GM13977 (cell line): ENCODE measurements around the gene CIDEB.

Experiments
- DNase-seq: peaks from one replicate; pipeline ENCODE4 v3.0.0; 2012; ENCODE audit warnings: low spot score
- CTCF ChIP-seq: IDR thresholded peaks from 2 replicates; pipeline ENCODE4 v1.5.1; 2012; ENCODE audit warnings: mild to moderate bottlenecking, control low read depth; ENCODE audit not compliant: insufficient read depth; ENCODE audit errors: extremely low read depth, missing control alignments
- in situ Hi-C: fragments of 300-500 bp; cut with MboI; formaldehyde crosslinking; loops from one replicate; pipeline ENCODE4 v1.12.0; 2022; ENCODE audit warnings: low sequenced_read_pairs, low pct_unique_long_range_greater_than_20kb, mixed read lengths, inconsistent platforms; ENCODE audit not compliant: unreplicated experiment

Gene CIDEB

DNA sequence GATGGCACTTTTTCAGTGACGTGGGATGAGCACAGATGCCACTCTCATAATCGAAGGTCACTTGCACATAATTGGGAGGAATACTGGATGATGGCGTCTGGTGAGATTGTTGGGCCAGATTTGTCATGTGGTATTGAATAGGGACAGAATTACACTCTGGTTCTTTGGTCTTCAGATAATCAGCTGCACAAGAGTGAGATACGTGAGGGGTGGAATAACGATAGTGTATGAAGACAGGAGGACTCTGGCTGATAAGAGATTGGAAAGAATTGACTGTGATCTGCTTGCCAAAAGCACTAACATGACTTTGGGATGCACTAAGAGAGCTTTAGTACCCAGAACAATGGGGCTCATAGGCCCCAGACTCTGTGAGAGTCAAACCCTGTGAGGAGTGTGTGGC, 29.4 kb downstream of the CIDEB start:
- in situ Hi-C loops = no loop called here
- no peak for DNase-seq
- TF ChIP-seq CTCF = no peak

GRCh38 chr14:24277606-24278321, 30.0 kb downstream of the CIDEB start:
- DNase-seq = no peak
- in situ Hi-C loops = no loop called here
- no peak for TF ChIP-seq CTCF

DNA sequence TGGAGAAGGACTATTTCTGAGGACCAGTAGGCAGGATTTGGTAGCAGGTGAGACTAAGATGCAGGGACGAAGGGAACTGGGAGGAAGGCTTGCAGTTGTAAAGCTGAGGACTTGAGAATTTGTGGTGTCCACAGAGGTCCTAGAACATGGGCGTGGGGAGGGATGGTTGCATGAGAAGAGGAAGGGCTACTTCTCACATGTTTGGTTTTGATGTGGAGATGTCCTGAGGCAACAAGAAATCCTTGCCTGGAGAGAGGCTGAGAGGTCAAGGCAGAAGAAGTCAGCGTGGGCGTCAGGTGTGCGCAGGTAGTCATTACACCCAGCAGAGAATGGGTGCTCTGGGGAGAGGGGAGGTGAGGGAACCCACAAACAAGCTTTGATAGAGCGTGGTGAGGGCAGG, 30.7 kb downstream of the CIDEB start:
- in situ Hi-C loops = no loop called here
- TF ChIP-seq CTCF = no peak
- no peak for DNase-seq

DNA sequence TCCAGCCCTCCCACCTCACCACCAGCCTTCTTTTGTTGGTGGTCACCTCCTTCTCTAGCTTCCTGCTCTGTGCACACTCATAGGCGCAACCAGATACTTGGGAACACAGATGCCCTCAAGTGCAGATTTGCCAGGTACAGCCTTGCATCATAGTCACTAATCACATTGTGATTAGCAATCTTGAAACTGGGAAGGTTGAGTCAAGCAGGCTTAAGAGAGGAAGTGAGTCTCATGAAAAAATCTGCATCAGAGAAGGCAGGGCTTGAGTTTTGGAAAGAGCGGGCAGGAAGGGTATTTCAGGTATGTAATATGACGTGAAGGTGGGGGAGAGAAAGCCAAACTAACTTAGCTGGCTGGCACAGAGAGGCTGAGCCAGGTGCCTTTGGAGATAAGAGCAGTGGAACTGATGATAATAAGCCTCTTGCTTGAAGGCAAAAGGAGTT, 33.7 kb downstream of the CIDEB start:
- in situ Hi-C loops = no loop called here
- no peak for TF ChIP-seq CTCF
- peak; percentile 77 for DNase-seq

GRCh38 chr14:24273422-24273998, 34.3 kb downstream of the CIDEB start:
- in situ Hi-C loops = no loop called here
- no peak for DNase-seq
- no peak for TF ChIP-seq CTCF

- no peak for TF ChIP-seq CTCF
- no peak for DNase-seq
- in situ Hi-C loops = no loop called here
Measured at GRCh38 chr14:24272467-24272866, 35.3 kb downstream of the CIDEB start.
